ENCODE results near the gene ASB17. TPM values are rescaled to one million over a fixed set of nuclear protein-coding genes. Genes with fewer than 3 reads are reported as not detected.
"Not testable (repeated sequence)": the region's sequence is repeated elsewhere in the genome, so short reads cannot be mapped to it uniquely, and the experiment has no call there.

The ASB17 gene
- total and polyA plus RNA-seq, 12 donors, result not detected

DNA sequence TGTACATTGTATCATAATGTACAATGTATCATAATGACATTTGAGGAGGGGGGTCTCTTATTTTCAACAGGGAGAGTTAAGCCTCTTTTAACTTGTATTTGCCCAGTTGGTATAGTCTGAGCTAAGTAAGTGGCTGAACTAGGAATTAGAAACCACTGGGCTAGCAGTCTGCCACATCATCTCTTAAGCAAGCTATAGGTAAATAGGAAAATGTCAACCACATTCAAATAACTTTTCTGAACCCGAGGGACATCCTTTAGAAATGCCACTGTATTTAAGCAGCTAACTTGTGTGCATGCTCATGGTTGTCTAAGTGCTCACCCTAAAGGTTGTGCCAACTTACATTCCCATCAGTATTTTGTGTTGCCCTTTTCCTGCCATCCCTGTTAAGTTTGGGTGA lies 35.5 kb upstream of the ASB17 start:
- H3K4me3 ChIP-seq, result no peak overlapping the region
- H3K36me3 ChIP-seq (replicated peaks in 1 of 2), result no peaks in the 10 kb centered on the region
- DNase-seq, result no peak
- intact Hi-C loops (cut with DNase I), result no loop called here
- no peak overlapping the region for H3K27ac ChIP-seq
- no peaks in the 10 kb centered on the region for H3K27me3 ChIP-seq
- 39 to 63% (median 43%) methylated on average over 1 of the region's 1 CpG for WGBS, 4 donors
- TF ChIP-seq, protein P1, sequence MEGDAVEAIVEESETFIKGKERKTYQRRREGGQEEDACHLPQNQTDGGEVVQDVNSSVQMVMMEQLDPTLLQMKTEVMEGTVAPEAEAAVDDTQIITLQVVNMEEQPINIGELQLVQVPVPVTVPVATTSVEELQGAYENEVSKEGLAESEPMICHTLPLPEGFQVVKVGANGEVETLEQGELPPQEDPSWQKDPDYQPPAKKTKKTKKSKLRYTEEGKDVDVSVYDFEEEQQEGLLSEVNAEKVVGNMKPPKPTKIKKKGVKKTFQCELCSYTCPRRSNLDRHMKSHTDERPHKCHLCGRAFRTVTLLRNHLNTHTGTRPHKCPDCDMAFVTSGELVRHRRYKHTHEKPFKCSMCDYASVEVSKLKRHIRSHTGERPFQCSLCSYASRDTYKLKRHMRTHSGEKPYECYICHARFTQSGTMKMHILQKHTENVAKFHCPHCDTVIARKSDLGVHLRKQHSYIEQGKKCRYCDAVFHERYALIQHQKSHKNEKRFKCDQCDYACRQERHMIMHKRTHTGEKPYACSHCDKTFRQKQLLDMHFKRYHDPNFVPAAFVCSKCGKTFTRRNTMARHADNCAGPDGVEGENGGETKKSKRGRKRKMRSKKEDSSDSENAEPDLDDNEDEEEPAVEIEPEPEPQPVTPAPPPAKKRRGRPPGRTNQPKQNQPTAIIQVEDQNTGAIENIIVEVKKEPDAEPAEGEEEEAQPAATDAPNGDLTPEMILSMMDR (IDR thresholded peaks at IDR 0.05), result no peak
- no peak for TF ChIP-seq POLR2A (IDR thresholded peaks at IDR 0.05)
- H3K9me3 ChIP-seq (replicated peaks in 1 of 3), result no peaks in the 10 kb centered on the region
- H3K4me1 ChIP-seq (replicated peaks in 1 of 2), result no peaks in the 10 kb centered on the region

DNA sequence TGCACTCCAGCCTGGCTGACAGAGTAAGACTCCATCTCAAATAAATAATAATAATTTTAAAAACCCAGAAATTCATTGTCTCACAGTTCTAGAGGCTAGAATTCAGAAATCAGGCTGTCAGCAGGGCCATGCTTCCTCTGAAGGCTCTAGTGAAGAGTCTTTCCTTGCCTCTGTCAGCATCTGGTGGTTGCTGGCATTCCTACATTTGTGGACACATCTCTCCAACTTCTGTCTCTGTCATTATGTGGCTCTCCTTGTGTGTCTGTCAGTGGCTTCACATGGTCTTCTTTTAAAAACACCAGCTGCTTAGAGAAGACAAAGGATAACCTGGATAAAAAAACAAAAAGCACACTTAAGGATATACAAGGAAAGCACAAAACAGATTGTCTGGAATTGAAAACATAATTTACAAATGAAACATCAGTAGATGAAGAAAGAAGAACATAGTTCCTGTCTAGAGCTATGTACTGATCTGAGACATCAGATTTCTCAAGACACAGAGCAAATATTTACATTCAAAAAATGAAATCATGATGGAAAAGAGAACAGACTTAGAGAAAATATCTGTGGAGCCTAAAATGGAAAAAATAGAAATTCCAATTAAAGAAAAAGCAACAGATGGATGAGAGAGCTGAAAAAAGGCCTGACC lies 32.7 kb upstream of the ASB17 start:
- Histone ChIP-seq H3K9me3 (replicated peaks in 1 of 3) (no peaks in the 10 kb centered on the region), H3K4me1 (replicated peaks in 1 of 2) (no peaks in the 10 kb centered on the region), H3K27ac (no peak overlapping the region), H3K4me3 (no peak overlapping the region), H3K36me3 (replicated peaks in 1 of 2) (no peaks in the 10 kb centered on the region), H3K27me3 (no peaks in the 10 kb centered on the region)
- DNase-seq, result no peak
- TF ChIP-seq, protein P1 (IDR thresholded peaks at IDR 0.05), result no peak
- no peak for TF ChIP-seq POLR2A (IDR thresholded peaks at IDR 0.05)
- intact Hi-C loops (cut with DNase I), result no loop called here

DNA sequence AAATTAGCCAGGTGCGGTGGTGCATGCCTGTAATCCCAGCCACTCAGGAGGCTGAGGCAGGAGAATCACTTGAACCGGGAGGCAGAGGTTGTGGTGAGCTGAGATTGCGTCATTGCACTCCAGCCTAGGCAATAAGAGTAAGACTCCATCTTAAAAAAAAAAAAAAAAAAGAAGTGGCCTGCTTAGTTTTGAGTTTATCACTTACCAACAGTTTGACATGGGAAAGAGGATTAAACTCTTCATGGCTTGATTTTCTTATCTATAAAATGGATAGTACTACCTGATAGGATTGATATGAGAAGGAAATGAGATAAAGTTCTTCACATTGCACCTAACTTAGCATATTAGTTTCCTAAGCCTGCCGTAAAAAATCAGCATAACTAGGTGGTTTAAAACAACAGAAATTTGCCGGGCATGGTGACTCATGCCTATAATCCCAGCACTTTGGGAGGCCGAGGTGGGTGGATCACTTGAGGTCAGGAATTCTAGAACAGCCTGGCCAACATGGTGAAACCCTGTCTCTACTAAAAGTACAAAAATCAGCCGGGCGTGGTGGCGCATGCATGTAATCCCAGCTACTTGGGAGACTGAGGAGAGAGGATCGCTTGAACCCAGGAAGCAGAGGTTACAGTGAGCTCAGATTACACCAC lies 32.0 kb upstream of the ASB17 start:
- H3K4me3 ChIP-seq; H3K9me3 ChIP-seq (replicated peaks in 1 of 3); intact Hi-C loops (cut with DNase I); H3K4me1 ChIP-seq (replicated peaks in 1 of 2); H3K27me3 ChIP-seq; H3K27ac ChIP-seq; H3K36me3 ChIP-seq (replicated peaks in 1 of 2): not testable (repeated sequence)
- 74 to 89% (median 80%) methylated on average over 10 of the region's 10 CpGs for WGBS, 4 donors
- DNase-seq, result peak in 2 of 7 donors; percentile 21 to 24

DNA sequence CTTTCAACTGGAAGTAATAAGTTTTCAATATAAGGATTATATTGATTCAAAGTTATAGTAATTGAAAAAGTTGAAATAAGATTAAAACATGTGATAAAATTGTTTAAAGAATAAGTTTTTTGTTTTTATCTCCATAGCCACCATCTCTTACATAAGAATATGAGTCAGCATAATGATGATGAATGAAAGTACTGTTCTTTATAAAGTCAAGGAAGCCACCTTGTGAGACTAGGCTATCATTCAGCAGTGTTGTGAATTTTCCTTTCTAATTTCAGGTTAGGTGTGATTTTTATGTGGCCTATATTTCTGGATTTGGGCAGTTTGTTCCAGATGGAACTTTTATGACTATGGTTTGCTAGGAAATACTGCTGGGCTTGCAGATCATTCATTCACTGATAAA lies 22.4 kb upstream of the ASB17 start:
- no peak overlapping the region for H3K27ac ChIP-seq
- no peaks in the 10 kb centered on the region for H3K27me3 ChIP-seq
- H3K4me3 ChIP-seq, result no peak overlapping the region
- no peaks in the 10 kb centered on the region for H3K36me3 ChIP-seq (replicated peaks in 1 of 2)
- no peaks in the 10 kb centered on the region for H3K9me3 ChIP-seq (replicated peaks in 1 of 3)
- H3K4me1 ChIP-seq (replicated peaks in 1 of 2), result no peaks in the 10 kb centered on the region
- intact Hi-C loops (cut with DNase I), result no loop called here
- DNase-seq, result no peak
- TF ChIP-seq, protein P1 (IDR thresholded peaks at IDR 0.05), result no peak
- no peak for TF ChIP-seq POLR2A (IDR thresholded peaks at IDR 0.05)

DNA sequence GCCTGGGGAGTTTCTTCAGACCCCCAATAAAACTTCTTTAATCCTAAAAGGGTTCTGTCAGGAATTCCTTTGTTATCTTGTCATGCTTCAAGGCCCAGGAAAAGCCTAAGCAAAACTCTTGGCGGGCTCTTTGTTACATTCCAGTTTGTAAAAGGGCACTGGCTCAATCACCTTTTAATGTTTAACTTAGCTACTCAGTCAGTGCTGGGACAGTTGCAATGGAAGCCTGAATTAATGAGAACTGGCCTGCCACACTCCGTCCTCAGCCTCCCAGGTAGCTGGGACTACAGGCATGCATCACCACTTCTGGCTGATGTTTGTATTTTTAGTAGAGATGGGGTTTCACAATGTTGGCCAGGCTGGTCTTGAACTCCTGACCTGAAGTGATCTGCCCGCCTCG lies 21.3 kb upstream of the ASB17 start:
- Histone ChIP-seq H3K9me3 (replicated peaks in 1 of 3) (no peaks in the 10 kb centered on the region), H3K36me3 (replicated peaks in 1 of 2) (no peaks in the 10 kb centered on the region), H3K4me3 (no peak overlapping the region), H3K27ac (no peak overlapping the region), H3K27me3 (no peaks in the 10 kb centered on the region), H3K4me1 (replicated peaks in 1 of 2) (no peaks in the 10 kb centered on the region)
- DNase-seq, result no peak
- TF ChIP-seq, protein P1 (IDR thresholded peaks at IDR 0.05), result no peak
- no peak for TF ChIP-seq POLR2A (IDR thresholded peaks at IDR 0.05)
- intact Hi-C loops (cut with DNase I), result no loop called here
- 82 to 94% (median 89%) methylated on average over 4 of the region's 4 CpGs for WGBS, 4 donors
